ENCODE data around the gene NDUFA12.

The NDUFA12 gene

DNA sequence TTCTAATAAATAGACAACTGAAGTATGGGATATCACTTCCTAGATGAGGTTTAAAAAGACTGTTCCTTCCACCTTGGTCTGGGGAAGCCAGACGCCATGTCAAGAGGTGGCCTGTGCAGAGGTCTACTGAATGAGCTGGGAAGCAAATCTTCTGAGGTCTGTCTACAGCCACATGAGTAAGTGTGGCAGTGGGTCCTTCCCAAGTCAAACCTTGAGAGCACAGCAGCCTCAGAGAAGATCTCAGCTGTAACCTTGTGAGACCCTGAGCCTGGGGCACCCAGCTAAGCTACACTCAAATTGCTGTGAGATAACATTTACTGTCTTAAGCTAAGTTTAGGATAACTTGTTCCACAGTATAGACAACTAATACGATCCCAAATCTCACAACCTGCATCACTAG is 20.2 kb downstream of the NDUFA12 start:
- H3K4me3 ChIP-seq (replicated peaks; ENCODE audit: insufficient read depth, low read length), result no peak overlapping the region
- H3K27ac ChIP-seq (replicated peaks), result no peak overlapping the region
- no peak for DNase-seq (ENCODE audit: low read depth in 1 of 2, low spot score in 1 of 2)
- H3K27me3 ChIP-seq (ENCODE audit: insufficient read depth, poor library complexity, severe bottlenecking), result no peaks in the 10 kb centered on the region
- TF ChIP-seq, protein P1, sequence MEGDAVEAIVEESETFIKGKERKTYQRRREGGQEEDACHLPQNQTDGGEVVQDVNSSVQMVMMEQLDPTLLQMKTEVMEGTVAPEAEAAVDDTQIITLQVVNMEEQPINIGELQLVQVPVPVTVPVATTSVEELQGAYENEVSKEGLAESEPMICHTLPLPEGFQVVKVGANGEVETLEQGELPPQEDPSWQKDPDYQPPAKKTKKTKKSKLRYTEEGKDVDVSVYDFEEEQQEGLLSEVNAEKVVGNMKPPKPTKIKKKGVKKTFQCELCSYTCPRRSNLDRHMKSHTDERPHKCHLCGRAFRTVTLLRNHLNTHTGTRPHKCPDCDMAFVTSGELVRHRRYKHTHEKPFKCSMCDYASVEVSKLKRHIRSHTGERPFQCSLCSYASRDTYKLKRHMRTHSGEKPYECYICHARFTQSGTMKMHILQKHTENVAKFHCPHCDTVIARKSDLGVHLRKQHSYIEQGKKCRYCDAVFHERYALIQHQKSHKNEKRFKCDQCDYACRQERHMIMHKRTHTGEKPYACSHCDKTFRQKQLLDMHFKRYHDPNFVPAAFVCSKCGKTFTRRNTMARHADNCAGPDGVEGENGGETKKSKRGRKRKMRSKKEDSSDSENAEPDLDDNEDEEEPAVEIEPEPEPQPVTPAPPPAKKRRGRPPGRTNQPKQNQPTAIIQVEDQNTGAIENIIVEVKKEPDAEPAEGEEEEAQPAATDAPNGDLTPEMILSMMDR (IDR thresholded peaks at IDR 0.05; ENCODE audit: insufficient read depth, low read length), result no peak
- TF ChIP-seq POLR2AphosphoS5 (IDR thresholded peaks at IDR 0.05; ENCODE audit: low read depth) (no peak), SPI1 (IDR thresholded peaks at IDR 0.05; ENCODE audit: borderline replicate concordance, low read depth) (no peak), GABPA (IDR thresholded peaks at IDR 0.05; ENCODE audit: low read depth) (no peak)
- TF ChIP-seq, protein P2, sequence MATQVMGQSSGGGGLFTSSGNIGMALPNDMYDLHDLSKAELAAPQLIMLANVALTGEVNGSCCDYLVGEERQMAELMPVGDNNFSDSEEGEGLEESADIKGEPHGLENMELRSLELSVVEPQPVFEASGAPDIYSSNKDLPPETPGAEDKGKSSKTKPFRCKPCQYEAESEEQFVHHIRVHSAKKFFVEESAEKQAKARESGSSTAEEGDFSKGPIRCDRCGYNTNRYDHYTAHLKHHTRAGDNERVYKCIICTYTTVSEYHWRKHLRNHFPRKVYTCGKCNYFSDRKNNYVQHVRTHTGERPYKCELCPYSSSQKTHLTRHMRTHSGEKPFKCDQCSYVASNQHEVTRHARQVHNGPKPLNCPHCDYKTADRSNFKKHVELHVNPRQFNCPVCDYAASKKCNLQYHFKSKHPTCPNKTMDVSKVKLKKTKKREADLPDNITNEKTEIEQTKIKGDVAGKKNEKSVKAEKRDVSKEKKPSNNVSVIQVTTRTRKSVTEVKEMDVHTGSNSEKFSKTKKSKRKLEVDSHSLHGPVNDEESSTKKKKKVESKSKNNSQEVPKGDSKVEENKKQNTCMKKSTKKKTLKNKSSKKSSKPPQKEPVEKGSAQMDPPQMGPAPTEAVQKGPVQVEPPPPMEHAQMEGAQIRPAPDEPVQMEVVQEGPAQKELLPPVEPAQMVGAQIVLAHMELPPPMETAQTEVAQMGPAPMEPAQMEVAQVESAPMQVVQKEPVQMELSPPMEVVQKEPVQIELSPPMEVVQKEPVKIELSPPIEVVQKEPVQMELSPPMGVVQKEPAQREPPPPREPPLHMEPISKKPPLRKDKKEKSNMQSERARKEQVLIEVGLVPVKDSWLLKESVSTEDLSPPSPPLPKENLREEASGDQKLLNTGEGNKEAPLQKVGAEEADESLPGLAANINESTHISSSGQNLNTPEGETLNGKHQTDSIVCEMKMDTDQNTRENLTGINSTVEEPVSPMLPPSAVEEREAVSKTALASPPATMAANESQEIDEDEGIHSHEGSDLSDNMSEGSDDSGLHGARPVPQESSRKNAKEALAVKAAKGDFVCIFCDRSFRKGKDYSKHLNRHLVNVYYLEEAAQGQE (IDR thresholded peaks at IDR 0.05; ENCODE audit: insufficient replicate concordance, low read depth), result no peak

DNA sequence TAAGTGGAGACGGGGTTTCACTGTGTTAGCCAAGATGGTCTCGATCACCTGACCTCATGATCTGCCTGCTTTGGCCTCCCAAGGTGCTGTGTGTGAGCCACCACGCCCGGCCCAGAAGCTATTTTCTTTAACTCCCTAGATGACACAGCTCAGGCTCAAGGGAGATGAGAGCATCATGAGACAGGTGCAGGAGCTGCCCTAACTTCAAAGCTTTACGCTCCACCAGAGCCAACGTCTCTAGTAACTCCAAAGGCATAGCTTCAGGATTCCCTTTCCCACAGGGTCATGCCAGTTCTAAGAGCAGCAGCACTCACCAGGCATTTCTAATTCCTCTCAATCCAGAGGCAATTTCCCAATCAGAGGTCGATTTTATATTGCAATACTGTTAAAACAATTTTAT is 21.0 kb downstream of the NDUFA12 start:
- H3K4me3 ChIP-seq (replicated peaks; ENCODE audit: insufficient read depth, low read length), result no peak overlapping the region
- no peaks in the 10 kb centered on the region for H3K27me3 ChIP-seq (ENCODE audit: insufficient read depth, poor library complexity, severe bottlenecking)
- H3K27ac ChIP-seq (replicated peaks), result no peak overlapping the region
- no peak for DNase-seq (ENCODE audit: low read depth in 1 of 2, low spot score in 1 of 2)
- TF ChIP-seq GABPA (IDR thresholded peaks at IDR 0.05; ENCODE audit: low read depth) (no peak), POLR2AphosphoS5 (IDR thresholded peaks at IDR 0.05; ENCODE audit: low read depth) (no peak), SPI1 (IDR thresholded peaks at IDR 0.05; ENCODE audit: borderline replicate concordance, low read depth) (no peak)
- TF ChIP-seq, protein P2 (IDR thresholded peaks at IDR 0.05; ENCODE audit: insufficient replicate concordance, low read depth), result no peak
- TF ChIP-seq, protein P1 (IDR thresholded peaks at IDR 0.05; ENCODE audit: insufficient read depth, low read length), result no peak

DNA sequence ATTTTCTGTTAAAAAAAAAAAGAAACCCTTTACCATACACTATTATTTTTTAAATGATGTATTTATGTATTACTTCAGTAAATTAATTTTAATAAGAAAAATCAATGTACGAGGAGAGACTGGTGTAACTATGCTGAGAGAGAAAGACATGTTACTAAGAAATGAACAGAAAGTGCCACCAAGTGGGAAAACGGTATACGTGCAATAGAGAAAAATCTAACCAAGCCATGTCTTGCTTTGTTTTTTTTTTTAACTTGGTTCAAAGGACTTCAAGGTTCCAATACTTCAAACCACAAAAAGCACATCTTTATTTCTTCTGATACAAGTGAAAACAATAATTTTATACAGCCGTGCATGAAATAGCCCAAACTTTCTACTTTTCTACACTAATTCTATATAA is 22.9 kb downstream of the NDUFA12 start:
- no peak overlapping the region for H3K4me3 ChIP-seq (replicated peaks; ENCODE audit: insufficient read depth, low read length)
- TF ChIP-seq SPI1 (IDR thresholded peaks at IDR 0.05; ENCODE audit: borderline replicate concordance, low read depth) (no peak), POLR2AphosphoS5 (IDR thresholded peaks at IDR 0.05; ENCODE audit: low read depth) (no peak), GABPA (IDR thresholded peaks at IDR 0.05; ENCODE audit: low read depth) (no peak)
- TF ChIP-seq, protein P1 (IDR thresholded peaks at IDR 0.05; ENCODE audit: insufficient read depth, low read length), result no peak
- TF ChIP-seq, protein P2 (IDR thresholded peaks at IDR 0.05; ENCODE audit: insufficient replicate concordance, low read depth), result no peak
- no peak for DNase-seq (ENCODE audit: low read depth in 1 of 2, low spot score in 1 of 2)
- no peaks in the 10 kb centered on the region for H3K27me3 ChIP-seq (ENCODE audit: insufficient read depth, poor library complexity, severe bottlenecking)
- no peak overlapping the region for H3K27ac ChIP-seq (replicated peaks)
